Ectodermal cell (in vitro differentiated cells): ENCODE measurements around the gene CDH19.

Experiments
- H3K27ac ChIP-seq: 2 replicates; pipeline ENCODE4 v1.7.0; 2013; ENCODE audit warnings: mild to moderate bottlenecking, low read depth, low read length; ENCODE audit not compliant: insufficient read depth, poor library complexity, severe bottlenecking
- H3K27me3 ChIP-seq: 2 replicates; pipeline ENCODE4 v1.7.0; 2013; ENCODE audit warnings: mild to moderate bottlenecking, low read length; ENCODE audit not compliant: insufficient read depth, control insufficient read depth, poor library complexity, severe bottlenecking
- H3K36me3 ChIP-seq: one replicate; pipeline ENCODE4 v1.7.0; 2013; ENCODE audit warnings: low read length; ENCODE audit not compliant: control insufficient read depth, insufficient read depth
- H3K4me1 ChIP-seq: one replicate; pipeline ENCODE4 v1.7.0; 2013; ENCODE audit warnings: low read length; ENCODE audit not compliant: control insufficient read depth, insufficient read depth
- H3K4me3 ChIP-seq: 2 replicates; pipeline ENCODE4 v1.7.0; 2013; ENCODE audit warnings: low read depth, low read length, control low read depth; ENCODE audit not compliant: insufficient read depth
- H3K9me3 ChIP-seq: 2 replicates; pipeline ENCODE4 v1.7.0; 2013; ENCODE audit warnings: mild to moderate bottlenecking, low read length, moderate library complexity; ENCODE audit not compliant: control insufficient read depth
- whole genome bisulfite sequencing, 2 experiments: methylation state at CpG; one replicate each; pipeline ENCODE4 v1.1.7; 2013; ENCODE audit warnings: missing lambda C conversion rate in 2 of 2; 5-methylcytosine and 5-hydroxymethylcytosine counted together

Gene CDH19

DNA sequence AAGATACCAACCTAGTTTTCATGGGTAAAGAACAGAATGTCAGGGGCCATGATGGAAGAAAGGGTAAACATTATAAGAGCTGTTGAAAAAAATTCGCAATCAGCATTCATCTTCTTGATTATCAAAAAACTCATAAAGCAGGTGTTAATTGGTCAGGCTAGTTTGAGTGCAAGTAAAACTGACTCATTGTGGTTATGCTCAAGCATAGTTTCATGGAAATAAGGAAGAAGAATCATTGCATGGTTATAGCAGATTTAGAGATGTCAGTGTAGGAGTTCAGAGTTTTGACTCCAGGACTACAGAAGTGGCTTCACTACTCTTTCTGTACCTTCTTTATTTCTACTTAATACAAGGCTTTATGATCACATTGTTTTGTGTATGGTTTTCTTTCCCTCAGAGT lies 26.9 kb upstream of the CDH19 start:
- Histone ChIP-seq H3K27ac (no peak overlapping the region), H3K9me3 (no peaks in the 10 kb centered on the region), H3K4me3 (no peak overlapping the region), H3K27me3 (no peaks in the 10 kb centered on the region), H3K4me1 (no peaks in the 10 kb centered on the region), H3K36me3 (no peaks in the 10 kb centered on the region)
- 100% methylated on average over 1 of the region's 1 CpG for WGBS, 2 experiments

DNA sequence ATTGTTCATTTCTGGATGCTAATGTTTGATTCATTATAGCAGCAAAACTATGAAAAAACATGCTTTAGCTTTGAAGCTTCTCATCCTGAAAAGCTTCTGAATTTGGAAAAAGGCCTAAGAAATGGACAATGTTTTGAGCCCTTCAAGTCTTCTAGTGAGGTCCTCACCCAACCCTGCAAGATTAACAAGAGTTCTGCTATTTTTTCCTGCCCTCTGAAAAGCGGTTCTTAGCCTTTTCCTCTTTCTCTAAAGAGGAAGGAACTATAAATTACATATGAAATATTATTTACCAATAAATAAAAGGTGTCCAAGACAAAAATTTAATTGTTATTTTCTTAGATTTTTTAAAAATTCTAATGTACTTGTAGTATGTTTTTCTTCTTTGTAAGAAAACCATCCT lies 19.9 kb upstream of the CDH19 start:
- no peak overlapping the region for H3K4me3 ChIP-seq
- no peaks in the 10 kb centered on the region for H3K4me1 ChIP-seq
- no peaks in the 10 kb centered on the region for H3K36me3 ChIP-seq
- no CpG with 5 or more reads among the region's 1 CpG for WGBS, 2 experiments
- no peaks in the 10 kb centered on the region for H3K9me3 ChIP-seq
- H3K27me3 ChIP-seq, result no peaks in the 10 kb centered on the region
- no peak overlapping the region for H3K27ac ChIP-seq

DNA sequence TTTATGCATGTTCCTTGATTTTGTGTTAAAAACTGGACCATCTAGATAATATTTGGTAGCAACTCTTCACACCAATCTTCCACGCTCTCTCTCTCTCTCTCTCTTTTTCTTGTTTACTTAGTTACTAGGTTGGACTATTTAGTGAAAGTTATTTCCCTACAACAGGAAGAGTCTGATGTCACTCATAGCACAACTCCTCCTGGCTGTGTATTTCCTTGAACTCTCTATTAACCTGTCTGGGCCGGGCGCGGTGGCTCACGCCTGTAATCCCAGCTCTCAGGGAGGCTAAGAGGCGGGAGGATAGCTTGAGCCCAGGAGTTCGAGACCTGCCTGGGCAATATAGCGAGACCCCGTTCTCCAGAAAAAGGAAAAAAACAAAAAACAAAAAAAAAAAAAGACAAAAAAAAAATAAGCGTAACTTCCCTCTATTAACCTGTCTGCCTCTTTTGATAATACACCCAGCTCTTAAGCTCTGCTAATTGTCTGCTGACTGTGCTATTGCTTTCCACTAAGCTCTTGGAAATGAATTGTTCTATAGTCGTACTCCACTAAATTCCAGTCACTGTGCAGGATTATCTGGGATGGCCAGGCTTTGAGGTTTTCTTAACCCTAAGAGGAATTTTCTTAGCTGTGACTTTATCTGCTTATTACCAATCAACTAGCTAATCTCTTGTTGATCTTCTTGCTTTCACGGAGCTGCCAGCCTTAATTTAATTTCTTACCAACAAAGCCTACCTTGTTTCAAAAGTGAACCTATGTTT lies 18.1 kb upstream of the CDH19 start:
- no peaks in the 10 kb centered on the region for H3K36me3 ChIP-seq
- H3K4me1 ChIP-seq, result no peaks in the 10 kb centered on the region
- H3K27ac ChIP-seq, result no peak overlapping the region
- no peaks in the 10 kb centered on the region for H3K9me3 ChIP-seq
- no peaks in the 10 kb centered on the region for H3K27me3 ChIP-seq
- no peak overlapping the region for H3K4me3 ChIP-seq
- WGBS, 2 experiments, result 84 to 87% methylated on average over 7 to 8 of the region's 12 CpGs

DNA sequence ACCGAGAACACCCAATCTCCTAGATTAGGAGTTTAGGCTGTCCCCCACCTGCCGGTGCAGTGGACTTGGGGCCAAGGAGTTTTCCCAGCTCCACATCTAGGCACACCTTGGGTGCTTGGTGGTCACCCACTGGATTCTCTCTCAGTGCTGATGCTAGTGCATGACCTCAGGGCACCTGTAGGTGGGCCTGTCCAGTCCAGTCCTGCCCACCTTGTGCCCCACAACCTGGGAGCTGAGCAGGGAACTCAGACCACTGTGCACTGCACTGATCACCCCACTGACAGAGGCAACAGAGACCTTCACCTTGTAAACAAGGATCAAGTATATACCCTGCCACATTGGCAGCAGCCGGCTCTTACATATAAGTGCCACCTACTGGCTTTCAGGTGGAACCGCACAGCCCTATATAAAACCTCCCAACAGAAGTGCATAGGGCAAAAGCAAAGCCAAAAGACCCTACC lies 12.7 kb upstream of the CDH19 start:
- Histone ChIP-seq H3K9me3 (no peaks in the 10 kb centered on the region), H3K27ac (no peak overlapping the region), H3K36me3 (no peaks in the 10 kb centered on the region), H3K4me3 (no peak overlapping the region), H3K4me1 (no peaks in the 10 kb centered on the region), H3K27me3 (no peaks in the 10 kb centered on the region)
- WGBS, 2 experiments, result 66 to 77% methylated on average over 4 of the region's 4 CpGs

DNA sequence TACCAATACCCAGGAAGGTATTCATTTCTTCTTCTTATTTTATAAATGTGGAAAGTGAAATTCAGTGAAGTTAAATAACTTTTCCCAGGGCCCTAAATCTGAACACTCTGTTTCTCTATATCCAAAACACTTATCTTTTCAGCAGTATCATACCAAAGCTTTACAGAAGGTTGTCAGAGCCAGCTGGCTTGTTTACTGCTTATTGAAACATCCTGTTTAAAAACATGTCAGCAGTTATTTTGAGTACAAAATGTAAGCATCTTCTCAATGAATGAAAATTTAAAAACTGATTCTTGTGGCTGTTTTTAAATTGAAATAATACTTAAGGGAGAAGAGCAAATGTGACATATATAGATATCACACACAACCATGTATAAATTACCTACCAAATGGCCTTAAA lies 11.3 kb upstream of the CDH19 start:
- H3K36me3 ChIP-seq, result no peaks in the 10 kb centered on the region
- no peaks in the 10 kb centered on the region for H3K4me1 ChIP-seq
- H3K27ac ChIP-seq, result no peak overlapping the region

DNA sequence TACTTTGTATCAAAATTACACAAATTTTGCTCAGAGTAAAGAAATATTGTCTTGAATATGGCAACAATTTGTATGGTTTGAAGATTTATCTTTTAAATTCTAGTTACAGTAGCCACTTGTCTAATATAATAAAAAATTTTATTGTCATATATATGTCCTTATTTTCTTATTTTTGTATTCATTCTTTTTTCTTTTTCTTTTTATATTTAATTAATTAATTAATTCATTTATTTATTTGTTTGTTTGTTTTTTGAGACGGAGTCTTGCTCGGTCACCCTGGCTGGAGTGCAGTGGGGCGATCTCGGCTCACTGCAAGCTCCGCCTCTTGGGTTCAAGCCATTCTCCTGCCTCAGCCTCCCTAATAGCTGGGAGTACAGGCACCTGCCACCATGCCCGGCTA lies 3.7 kb upstream of the CDH19 start:
- Histone ChIP-seq H3K4me1 (no peaks in the 10 kb centered on the region), H3K36me3 (no peaks in the 10 kb centered on the region), H3K27ac (no peak overlapping the region), H3K4me3 (no peak overlapping the region), H3K27me3 (no peaks in the 10 kb centered on the region), H3K9me3 (no peaks in the 10 kb centered on the region)
- WGBS, 2 experiments, result 91 to 98% methylated on average over 6 of the region's 6 CpGs

More for the DNA sequence above, 11.3 kb upstream of the CDH19 start:
- H3K4me3 ChIP-seq, result no peak overlapping the region
- no peaks in the 10 kb centered on the region for H3K9me3 ChIP-seq
- no peaks in the 10 kb centered on the region for H3K27me3 ChIP-seq

DNA sequence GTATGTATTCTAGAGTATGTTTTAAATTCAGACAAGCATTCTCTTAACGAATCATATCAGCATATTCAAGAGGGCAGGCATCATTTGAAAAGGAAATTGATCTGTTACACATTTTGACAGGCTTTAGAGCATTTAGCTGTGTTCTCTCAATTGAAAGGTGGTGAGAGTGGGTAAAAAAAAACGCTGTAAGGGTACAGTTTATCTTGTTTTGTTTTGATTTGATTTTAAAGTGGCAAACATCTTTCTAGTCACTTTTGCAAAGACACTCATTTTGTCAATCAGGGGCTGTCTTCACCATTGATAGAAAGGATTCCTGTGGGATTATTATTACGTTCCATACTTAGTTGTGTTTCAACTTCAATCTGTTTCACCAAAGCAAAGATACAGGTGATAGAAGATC lies 2.2 kb downstream of the CDH19 start:
- WGBS, 2 experiments, result 82 to 87% methylated on average over 3 of the region's 3 CpGs
- Histone ChIP-seq H3K4me3 (no peak overlapping the region), H3K27me3 (no peaks in the 10 kb centered on the region), H3K9me3 (no peaks in the 10 kb centered on the region), H3K27ac (no peak overlapping the region), H3K4me1 (no peaks in the 10 kb centered on the region), H3K36me3 (no peaks in the 10 kb centered on the region)

DNA sequence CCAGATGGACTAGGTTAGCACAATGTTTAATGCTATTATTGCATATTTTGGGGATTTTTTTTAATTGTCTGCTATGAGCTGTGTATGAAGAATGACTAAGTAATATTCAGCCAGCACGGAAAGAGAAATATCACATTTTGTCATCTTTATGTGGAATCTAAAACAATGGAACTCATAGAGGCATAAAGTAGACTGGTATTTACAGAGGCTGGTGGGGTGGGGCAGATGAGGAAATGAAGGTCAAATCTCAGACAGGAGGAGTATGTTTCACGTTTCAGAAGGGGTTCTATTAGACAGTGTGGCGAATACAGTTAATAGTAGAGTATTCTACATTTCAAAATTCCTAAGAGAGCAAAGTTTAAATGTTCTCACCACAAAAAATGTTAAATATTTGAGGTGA lies 4.7 kb downstream of the CDH19 start:
- H3K9me3 ChIP-seq, result no peaks in the 10 kb centered on the region
- H3K4me3 ChIP-seq, result no peak overlapping the region
- no peak overlapping the region for H3K27ac ChIP-seq
- no peaks in the 10 kb centered on the region for H3K4me1 ChIP-seq
- no peaks in the 10 kb centered on the region for H3K27me3 ChIP-seq
- H3K36me3 ChIP-seq, result no peaks in the 10 kb centered on the region
- WGBS, 2 experiments, result 80 to 100% methylated on average over 1 to 3 of the region's 3 CpGs

DNA sequence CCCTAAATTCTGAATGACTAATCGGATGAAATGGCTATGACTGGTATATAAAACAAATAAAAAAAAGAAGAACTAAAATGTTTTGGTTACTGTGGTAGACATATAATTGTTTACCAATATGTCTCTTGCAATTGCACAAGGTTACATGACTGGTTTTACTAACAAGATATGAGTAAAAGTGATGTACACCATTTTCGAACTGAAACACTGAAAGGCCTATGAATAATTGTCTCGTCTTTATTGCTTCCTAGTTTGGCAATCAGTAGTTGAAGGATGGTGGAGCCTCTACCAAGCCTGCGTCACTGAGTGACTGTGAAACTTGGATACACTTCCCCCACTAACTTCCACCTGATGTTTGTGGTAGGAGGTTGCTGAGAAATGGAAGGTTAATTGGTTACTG lies 16.5 kb downstream of the CDH19 start:
- H3K4me3 ChIP-seq, result no peak overlapping the region
- H3K36me3 ChIP-seq, result no peaks in the 10 kb centered on the region
- H3K27me3 ChIP-seq, result no peaks in the 10 kb centered on the region
- no peaks in the 10 kb centered on the region for H3K4me1 ChIP-seq
- 91 to 93% methylated on average over 2 to 3 of the region's 4 CpGs for WGBS, 2 experiments
- no peak overlapping the region for H3K27ac ChIP-seq
- H3K9me3 ChIP-seq, result no peaks in the 10 kb centered on the region

DNA sequence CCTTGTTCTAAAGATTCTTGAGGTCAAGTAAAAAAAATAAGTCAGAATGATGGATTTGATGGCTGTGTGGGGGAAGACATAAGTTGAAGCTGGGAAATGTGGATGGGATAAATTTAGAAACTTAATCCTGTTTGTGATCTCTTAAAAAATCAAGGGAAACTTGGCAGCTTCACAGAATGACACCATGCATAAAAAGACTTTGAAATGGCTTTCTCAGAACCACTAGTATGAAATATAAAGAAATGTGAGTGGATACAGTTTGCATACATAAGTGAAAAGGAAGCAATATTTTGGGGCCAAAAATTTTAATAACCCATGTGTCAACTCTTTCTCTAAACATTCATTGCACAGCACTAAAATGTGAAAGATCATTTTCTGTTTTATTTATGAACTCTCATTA lies 21.7 kb downstream of the CDH19 start:
- H3K27me3 ChIP-seq, result no peaks in the 10 kb centered on the region
- H3K36me3 ChIP-seq, result no peaks in the 10 kb centered on the region
- no peaks in the 10 kb centered on the region for H3K9me3 ChIP-seq
- H3K27ac ChIP-seq, result no peak overlapping the region
- no peaks in the 10 kb centered on the region for H3K4me1 ChIP-seq
- no peak overlapping the region for H3K4me3 ChIP-seq

DNA sequence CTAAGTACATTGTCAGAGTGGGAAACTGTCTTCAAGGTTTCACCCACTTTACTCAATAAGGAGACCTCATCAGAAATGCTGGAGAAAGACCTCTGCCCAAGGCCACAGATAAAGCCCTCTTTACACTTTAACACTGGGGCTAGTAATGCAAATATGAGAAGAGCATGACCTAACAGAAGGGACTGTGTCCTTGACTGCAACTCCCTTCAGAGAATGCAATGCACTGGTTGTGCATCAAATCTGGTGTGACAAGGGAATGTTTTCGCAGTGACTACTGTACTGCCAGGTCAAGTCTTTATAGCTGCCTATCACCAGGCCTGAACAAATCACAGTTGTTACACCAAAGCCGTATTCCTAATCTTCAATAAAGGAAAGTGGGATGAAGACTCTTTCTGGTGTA lies 28.6 kb downstream of the CDH19 start:
- H3K4me3 ChIP-seq, result no peak overlapping the region
- H3K36me3 ChIP-seq, result no peaks in the 10 kb centered on the region
- no peaks in the 10 kb centered on the region for H3K27me3 ChIP-seq
- H3K27ac ChIP-seq, result no peak overlapping the region
- no peaks in the 10 kb centered on the region for H3K9me3 ChIP-seq
- 99 to 100% methylated on average over 2 of the region's 2 CpGs for WGBS, 2 experiments
- no peaks in the 10 kb centered on the region for H3K4me1 ChIP-seq
